Loucy (cell line): ENCODE results near the gene DKC1.

Experiments
- H2AFZ ChIP-seq: fragments of 200-600 bp; sonication (generic); 2 replicates; pipeline ENCODE4 v1.6.0; 2016; ENCODE audit warnings: antibody characterized with exemption, mild to moderate bottlenecking, low read length, moderate library complexity
- H3F3A ChIP-seq: fragments of 200-600 bp; 2 replicates; pipeline ENCODE4 v1.6.0; 2016; ENCODE audit warnings: antibody characterized with exemption, low read depth, mild to moderate bottlenecking
- H3K27me3 ChIP-seq: fragments of 200-600 bp; sonication (generic); 2 replicates; pipeline ENCODE4 v1.6.1; 2014; ENCODE audit warnings: low read length, mild to moderate bottlenecking; ENCODE audit not compliant: insufficient read depth, poor library complexity, severe bottlenecking
- H3K36me3 ChIP-seq: fragments of 200-600 bp; sonication (generic); 2 replicates; pipeline ENCODE4 v1.6.1; 2016; ENCODE audit warnings: low read length; ENCODE audit not compliant: insufficient read depth
- H3K4me1 ChIP-seq: fragments of 200-600 bp; sonication (generic); 2 replicates; pipeline ENCODE4 v1.5.1; 2014; ENCODE audit warnings: low read length, mild to moderate bottlenecking; ENCODE audit not compliant: insufficient read depth, poor library complexity, severe bottlenecking
- H3K4me2 ChIP-seq: fragments of 200-600 bp; sonication (generic); 2 replicates; pipeline ENCODE4 v1.6.0; 2014; ENCODE audit warnings: antibody characterized with exemption, low read length, low read depth, mild to moderate bottlenecking; ENCODE audit not compliant: poor library complexity, severe bottlenecking
- H3K4me3 ChIP-seq: fragments of 200-600 bp; sonication (generic); 2 replicates; pipeline ENCODE4 v1.5.1; 2014; ENCODE audit warnings: low read length, mild to moderate bottlenecking, mixed read lengths; ENCODE audit not compliant: poor library complexity, severe bottlenecking
- H3K79me2 ChIP-seq: fragments of 200-600 bp; sonication (generic); 2 replicates; pipeline ENCODE4 v1.6.1; 2014; ENCODE audit warnings: low read length; ENCODE audit not compliant: insufficient read depth
- H3K9ac ChIP-seq: fragments of 200-600 bp; sonication (generic); 2 replicates; pipeline ENCODE4 v1.6.0; 2014; ENCODE audit warnings: mild to moderate bottlenecking, low read depth, low read length, moderate library complexity; ENCODE audit not compliant: poor library complexity, severe bottlenecking
- H3K9me2 ChIP-seq: fragments of 200-600 bp; sonication (generic); replicated peaks from 2 replicates; pipeline ENCODE4 v1.6.1; 2016; ENCODE audit warnings: low read depth, low read length, mixed read lengths
- H3K9me3 ChIP-seq: fragments of 200-600 bp; sonication (generic); 2 replicates; pipeline ENCODE4 v1.6.1; 2014; ENCODE audit warnings: mild to moderate bottlenecking, antibody characterized with exemption, low read length, low read depth; ENCODE audit not compliant: insufficient read depth
- H4K20me1 ChIP-seq: fragments of 200-600 bp; sonication (generic); 2 replicates; pipeline ENCODE4 v1.6.0; 2014; ENCODE audit warnings: antibody characterized with exemption, low read length, mild to moderate bottlenecking; ENCODE audit not compliant: insufficient read depth, poor library complexity, severe bottlenecking
- CTCF ChIP-seq: fragments of 200-600 bp; sonication (generic); conservative IDR thresholded peaks from 2 replicates; pipeline ENCODE4 v1.5.1; 2014; ENCODE audit warnings: mild to moderate bottlenecking, antibody characterized with exemption, low read length
- EZH2phosphoT487 ChIP-seq: fragments of 200-600 bp; IDR thresholded peaks from 2 replicates; pipeline ENCODE4 v1.6.1; 2018; ENCODE audit warnings: antibody characterized with exemption, mild to moderate bottlenecking, moderate library complexity, borderline replicate concordance

DKC1 gene

DNA sequence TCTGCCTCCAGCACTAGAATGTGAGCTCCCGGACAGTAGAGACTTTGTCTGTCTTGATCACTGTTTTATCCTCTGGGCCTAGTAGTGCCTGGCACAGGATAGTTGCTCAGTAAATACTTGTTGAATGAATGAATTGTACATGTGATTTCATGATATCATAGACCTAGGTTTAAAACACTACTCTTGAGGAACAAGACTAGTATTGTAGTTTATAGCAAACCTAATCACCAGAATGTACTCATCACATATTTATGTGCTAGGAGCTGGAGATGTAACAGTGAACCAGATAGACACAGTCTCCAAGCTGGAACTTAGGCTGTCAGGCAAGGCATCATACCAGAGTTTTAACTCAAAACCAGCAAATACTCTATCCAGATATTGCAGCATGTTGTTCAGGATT is 35.2 kb upstream of the DKC1 start:
- no peak overlapping the region for H3K4me3 ChIP-seq
- no peaks in the 10 kb centered on the region for H3K27me3 ChIP-seq
- H4K20me1 ChIP-seq, result no peaks in the 10 kb centered on the region
- no peaks in the 10 kb centered on the region for H3K9me3 ChIP-seq
- H3K4me2 ChIP-seq, result no peak overlapping the region
- H3K9me2 ChIP-seq, result no peaks in the 10 kb centered on the region
- H3K36me3 ChIP-seq, result no peaks in the 10 kb centered on the region
- H2AFZ ChIP-seq, result no peak overlapping the region
- peaks cover 61% of the 10 kb centered on the region for H3K4me1 ChIP-seq
- no peaks in the 10 kb centered on the region for H3F3A ChIP-seq
- no peak for TF ChIP-seq EZH2phosphoT487
- TF ChIP-seq CTCF, result no peak
- H3K9ac ChIP-seq, result no peak overlapping the region
- H3K79me2 ChIP-seq, result no peaks in the 10 kb centered on the region

DNA sequence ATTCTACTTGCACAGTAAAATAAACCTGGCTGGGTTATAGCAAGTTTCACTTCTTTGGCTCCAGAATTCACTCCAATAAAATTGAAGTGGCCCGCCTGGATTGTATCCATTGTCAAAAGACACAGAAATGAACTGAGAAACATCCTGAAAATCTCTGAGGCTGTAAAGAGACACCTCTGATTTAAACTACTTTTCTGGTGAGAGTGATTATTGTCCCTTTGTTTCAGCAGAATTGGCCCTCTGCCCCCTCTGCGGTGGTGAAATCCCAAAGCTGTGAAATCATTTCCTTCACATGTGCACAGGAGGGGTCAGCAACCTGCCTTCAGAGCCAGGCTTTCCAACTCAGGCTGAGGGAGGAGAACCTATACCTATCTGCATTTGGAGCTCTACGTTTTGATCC is 34.8 kb upstream of the DKC1 start:
- Histone ChIP-seq H3K27me3 (no peaks in the 10 kb centered on the region), H3K9me2 (no peaks in the 10 kb centered on the region), H4K20me1 (no peaks in the 10 kb centered on the region), H3K9ac (no peak overlapping the region), H3K79me2 (peaks cover under 1% of the 10 kb centered on the region; the same call in 1 of the 2 replicates), H3K4me2 (no peak overlapping the region), H3K36me3 (no peaks in the 10 kb centered on the region), H3K9me3 (no peaks in the 10 kb centered on the region), H3F3A (no peaks in the 10 kb centered on the region), H3K4me1 (peaks cover 66% of the 10 kb centered on the region), H3K4me3 (no peak overlapping the region), H2AFZ (no peak overlapping the region)
- TF ChIP-seq CTCF (no peak), EZH2phosphoT487 (no peak)

DNA sequence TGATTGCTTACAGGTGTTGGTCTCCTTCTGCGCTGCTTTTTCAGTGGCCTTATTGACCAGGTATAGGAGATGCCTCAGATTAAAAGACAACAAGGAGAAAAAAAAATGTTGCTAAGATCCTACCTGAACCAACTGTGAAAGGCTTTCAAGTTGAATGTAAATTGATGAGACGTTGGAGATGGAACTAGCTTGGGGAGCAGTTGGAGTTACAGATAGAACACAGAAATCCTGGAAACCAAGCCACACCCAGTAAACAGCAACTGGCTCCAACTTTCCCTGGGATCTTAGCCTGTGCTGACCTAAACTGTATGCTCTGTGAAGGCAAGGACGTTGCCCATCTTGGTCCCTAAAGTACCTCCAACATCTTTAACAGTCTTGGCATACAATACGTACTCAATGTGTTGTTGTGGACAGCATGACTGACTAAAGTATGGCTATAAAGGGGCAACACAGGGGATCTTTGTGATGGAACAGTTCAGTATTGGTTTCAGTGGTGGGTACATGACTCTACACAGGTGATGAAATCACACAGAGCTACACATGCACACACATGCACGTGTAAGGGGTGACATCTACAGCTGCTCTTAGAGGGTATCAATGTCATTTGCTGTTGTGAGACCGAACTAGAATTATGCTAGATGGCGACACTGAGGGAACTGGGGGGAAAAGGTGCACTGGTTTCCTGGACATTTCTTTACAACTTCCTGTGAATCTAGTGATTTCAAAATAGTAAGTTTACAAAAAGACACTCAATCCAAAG is 34.1 kb upstream of the DKC1 start:
- H3K4me2 ChIP-seq, result peak overlapping the region; percentile 52
- peaks cover 71% of the 10 kb centered on the region for H3K4me1 ChIP-seq
- TF ChIP-seq EZH2phosphoT487, result no peak
- TF ChIP-seq CTCF, result peak; percentile 51
- H3K9ac ChIP-seq, result no peak overlapping the region
- H3F3A ChIP-seq, result peaks cover 1% of the 10 kb centered on the region; the same call in 1 of the 2 replicates
- peaks cover 6% of the 10 kb centered on the region; the same call in 1 of the 2 replicates for H3K79me2 ChIP-seq
- H3K36me3 ChIP-seq, result no peaks in the 10 kb centered on the region
- H3K9me2 ChIP-seq, result no peaks in the 10 kb centered on the region
- no peaks in the 10 kb centered on the region for H3K27me3 ChIP-seq
- no peak overlapping the region for H3K4me3 ChIP-seq
- H4K20me1 ChIP-seq, result no peaks in the 10 kb centered on the region
- no peak overlapping the region for H2AFZ ChIP-seq
- H3K9me3 ChIP-seq, result no peaks in the 10 kb centered on the region
